K562 (cell line): ENCODE results near the gene ZC3H18.

Source experiments
- C11orf30 ChIP-seq: fragments of 450-650 bp; IDR thresholded peaks from 2 replicates; pipeline ENCODE4 v1.6.1; 2016; ENCODE audit warnings: low read depth, mild to moderate bottlenecking
- EP300 ChIP-seq: IDR thresholded peaks from 2 replicates; pipeline ENCODE4 v1.6.1; 2012; ENCODE audit warnings: low read length, improper control_type of control experiment
- EZH2 ChIP-seq: IDR thresholded peaks from 2 replicates; pipeline ENCODE4 v1.6.1; 2012; ENCODE audit warnings: low read depth, mild to moderate bottlenecking, inconsistent platforms, low read length, borderline replicate concordance
- FOXA1 ChIP-seq: fragments of 450-650 bp; IDR thresholded peaks from 2 replicates; pipeline ENCODE4 v1.6.1; 2016; ENCODE audit warnings: mild to moderate bottlenecking, borderline replicate concordance
- GATA2 ChIP-seq: sonication (generic); formaldehyde crosslinking; IDR thresholded peaks from 2 replicates; pipeline ENCODE4 v1.4.0; 2020; ENCODE audit warnings: mild to moderate bottlenecking, missing genetic modification reagents
- MXI1 ChIP-seq: IDR thresholded peaks from 2 replicates; pipeline ENCODE4 v1.6.1; 2011; ENCODE audit warnings: low read depth, mild to moderate bottlenecking, improper control_type of control experiment, low read length
- NBN ChIP-seq: fragments of 450-650 bp; IDR thresholded peaks from 2 replicates; pipeline ENCODE4 v1.6.1; 2016; ENCODE audit warnings: low read depth, mild to moderate bottlenecking
- PHF20 ChIP-seq: fragments of 450-650 bp; IDR thresholded peaks from 2 replicates; pipeline ENCODE4 v1.6.1; 2018; ENCODE audit not compliant: partially characterized antibody
- STAT5B ChIP-seq: fragments of 250-450 bp; sonication (Bioruptor Pico); IDR thresholded peaks from 2 replicates; pipeline ENCODE4 v1.8.0; 2021; ENCODE audit warnings: mild to moderate bottlenecking, inconsistent platforms
- TEAD4 ChIP-seq, 2 experiments: sonication (generic) in 1 of 2; formaldehyde crosslinking in 1 of 2; IDR thresholded peaks; 2 replicates each; pipeline versions ENCODE4 v1.6.1 to v1.8.0; 2012 to 2022; ENCODE audit warnings: borderline replicate concordance in 1 of 2, inconsistent platforms in 1 of 2, low read length in 1 of 2, mild to moderate bottlenecking in 1 of 2, missing genetic modification reagents in 1 of 2
- ZNF146 ChIP-seq: IDR thresholded peaks from one replicate; pipeline ENCODE4 v1.6.1; 2018; ENCODE audit warnings: missing compliant biosample characterization; ENCODE audit not compliant: unreplicated experiment
- TF ChIP-seq, protein P1 (sequence below): fragments of 450-650 bp; IDR thresholded peaks from 2 replicates; pipeline ENCODE4 v1.6.1; 2016; ENCODE audit warnings: borderline replicate concordance
- TF ChIP-seq, protein P2 (sequence below), 3 experiments: IDR thresholded peaks in 2 of 3; conservative IDR thresholded peaks in 1 of 3; 2 replicates each; pipeline ENCODE4 v1.5.1; 2011 to 2012; ENCODE audit warnings: low read length in 3 of 3, mild to moderate bottlenecking in 3 of 3, control low read depth in 2 of 3, improper control_type of control experiment in 1 of 3, inconsistent platforms in 1 of 3, low read depth in 1 of 3, mixed read lengths in 1 of 3, moderate library complexity in 1 of 3; ENCODE audit not compliant: insufficient read depth in 2 of 3
- TF ChIP-seq, protein P3 (sequence below): fragments of 450-650 bp; IDR thresholded peaks from 2 replicates; pipeline ENCODE4 v1.6.1; 2016; ENCODE audit warnings: mild to moderate bottlenecking, moderate library complexity

DNA sequence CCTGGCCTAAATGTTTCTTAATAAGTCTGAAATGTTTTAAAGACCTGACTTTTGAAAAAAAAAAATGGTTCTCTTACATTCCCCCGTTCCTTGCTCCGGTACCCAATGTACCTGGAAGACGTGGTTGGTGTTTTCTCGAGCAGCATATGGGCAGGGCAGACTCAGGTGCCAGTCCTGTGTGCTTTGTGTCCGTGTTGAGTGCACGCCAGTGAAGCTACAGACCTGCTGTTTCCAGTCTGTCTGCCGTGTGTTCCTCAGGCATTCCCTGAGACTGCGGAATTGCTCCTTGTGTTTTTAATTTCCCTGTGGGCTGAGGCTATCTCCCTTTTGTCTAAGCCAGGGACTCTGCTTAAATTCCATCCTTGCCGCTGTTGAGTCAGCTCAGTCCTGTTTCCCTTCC, 56.4 kb downstream of the ZC3H18 start:
- TF ChIP-seq PHF20 (no peak), FOXA1 (no peak), NBN (no peak), GATA2 (CRISPR knock-in tag) (no peak), ZNF146 (CRISPR knock-in tag) (no peak), EP300 (no peak), MXI1 (no peak), STAT5B (CRISPR knock-in tag) (no peak), TEAD4 (IDR thresholded peaks at IDR 0.05; ENCODE audit: low read length) (no peak), TEAD4 (CRISPR knock-in tag; IDR thresholded peaks at IDR 0.05; ENCODE audit: borderline replicate concordance) (no peak), EZH2 (no peak), C11orf30 (no peak)
- TF ChIP-seq, protein P1, sequence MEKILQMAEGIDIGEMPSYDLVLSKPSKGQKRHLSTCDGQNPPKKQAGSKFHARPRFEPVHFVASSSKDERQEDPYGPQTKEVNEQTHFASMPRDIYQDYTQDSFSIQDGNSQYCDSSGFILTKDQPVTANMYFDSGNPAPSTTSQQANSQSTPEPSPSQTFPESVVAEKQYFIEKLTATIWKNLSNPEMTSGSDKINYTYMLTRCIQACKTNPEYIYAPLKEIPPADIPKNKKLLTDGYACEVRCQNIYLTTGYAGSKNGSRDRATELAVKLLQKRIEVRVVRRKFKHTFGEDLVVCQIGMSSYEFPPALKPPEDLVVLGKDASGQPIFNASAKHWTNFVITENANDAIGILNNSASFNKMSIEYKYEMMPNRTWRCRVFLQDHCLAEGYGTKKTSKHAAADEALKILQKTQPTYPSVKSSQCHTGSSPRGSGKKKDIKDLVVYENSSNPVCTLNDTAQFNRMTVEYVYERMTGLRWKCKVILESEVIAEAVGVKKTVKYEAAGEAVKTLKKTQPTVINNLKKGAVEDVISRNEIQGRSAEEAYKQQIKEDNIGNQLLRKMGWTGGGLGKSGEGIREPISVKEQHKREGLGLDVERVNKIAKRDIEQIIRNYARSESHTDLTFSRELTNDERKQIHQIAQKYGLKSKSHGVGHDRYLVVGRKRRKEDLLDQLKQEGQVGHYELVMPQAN = no peak
- TF ChIP-seq, protein P2, sequence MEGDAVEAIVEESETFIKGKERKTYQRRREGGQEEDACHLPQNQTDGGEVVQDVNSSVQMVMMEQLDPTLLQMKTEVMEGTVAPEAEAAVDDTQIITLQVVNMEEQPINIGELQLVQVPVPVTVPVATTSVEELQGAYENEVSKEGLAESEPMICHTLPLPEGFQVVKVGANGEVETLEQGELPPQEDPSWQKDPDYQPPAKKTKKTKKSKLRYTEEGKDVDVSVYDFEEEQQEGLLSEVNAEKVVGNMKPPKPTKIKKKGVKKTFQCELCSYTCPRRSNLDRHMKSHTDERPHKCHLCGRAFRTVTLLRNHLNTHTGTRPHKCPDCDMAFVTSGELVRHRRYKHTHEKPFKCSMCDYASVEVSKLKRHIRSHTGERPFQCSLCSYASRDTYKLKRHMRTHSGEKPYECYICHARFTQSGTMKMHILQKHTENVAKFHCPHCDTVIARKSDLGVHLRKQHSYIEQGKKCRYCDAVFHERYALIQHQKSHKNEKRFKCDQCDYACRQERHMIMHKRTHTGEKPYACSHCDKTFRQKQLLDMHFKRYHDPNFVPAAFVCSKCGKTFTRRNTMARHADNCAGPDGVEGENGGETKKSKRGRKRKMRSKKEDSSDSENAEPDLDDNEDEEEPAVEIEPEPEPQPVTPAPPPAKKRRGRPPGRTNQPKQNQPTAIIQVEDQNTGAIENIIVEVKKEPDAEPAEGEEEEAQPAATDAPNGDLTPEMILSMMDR (IDR thresholded peaks at IDR 0.05 in 2 of 3, conservative IDR thresholded peaks at IDR 0.05 in 1 of 3; ENCODE audit: insufficient read depth in 2 of 3, low read depth in 1 of 3, low read length in 3 of 3) = no peak
- TF ChIP-seq, protein P3, sequence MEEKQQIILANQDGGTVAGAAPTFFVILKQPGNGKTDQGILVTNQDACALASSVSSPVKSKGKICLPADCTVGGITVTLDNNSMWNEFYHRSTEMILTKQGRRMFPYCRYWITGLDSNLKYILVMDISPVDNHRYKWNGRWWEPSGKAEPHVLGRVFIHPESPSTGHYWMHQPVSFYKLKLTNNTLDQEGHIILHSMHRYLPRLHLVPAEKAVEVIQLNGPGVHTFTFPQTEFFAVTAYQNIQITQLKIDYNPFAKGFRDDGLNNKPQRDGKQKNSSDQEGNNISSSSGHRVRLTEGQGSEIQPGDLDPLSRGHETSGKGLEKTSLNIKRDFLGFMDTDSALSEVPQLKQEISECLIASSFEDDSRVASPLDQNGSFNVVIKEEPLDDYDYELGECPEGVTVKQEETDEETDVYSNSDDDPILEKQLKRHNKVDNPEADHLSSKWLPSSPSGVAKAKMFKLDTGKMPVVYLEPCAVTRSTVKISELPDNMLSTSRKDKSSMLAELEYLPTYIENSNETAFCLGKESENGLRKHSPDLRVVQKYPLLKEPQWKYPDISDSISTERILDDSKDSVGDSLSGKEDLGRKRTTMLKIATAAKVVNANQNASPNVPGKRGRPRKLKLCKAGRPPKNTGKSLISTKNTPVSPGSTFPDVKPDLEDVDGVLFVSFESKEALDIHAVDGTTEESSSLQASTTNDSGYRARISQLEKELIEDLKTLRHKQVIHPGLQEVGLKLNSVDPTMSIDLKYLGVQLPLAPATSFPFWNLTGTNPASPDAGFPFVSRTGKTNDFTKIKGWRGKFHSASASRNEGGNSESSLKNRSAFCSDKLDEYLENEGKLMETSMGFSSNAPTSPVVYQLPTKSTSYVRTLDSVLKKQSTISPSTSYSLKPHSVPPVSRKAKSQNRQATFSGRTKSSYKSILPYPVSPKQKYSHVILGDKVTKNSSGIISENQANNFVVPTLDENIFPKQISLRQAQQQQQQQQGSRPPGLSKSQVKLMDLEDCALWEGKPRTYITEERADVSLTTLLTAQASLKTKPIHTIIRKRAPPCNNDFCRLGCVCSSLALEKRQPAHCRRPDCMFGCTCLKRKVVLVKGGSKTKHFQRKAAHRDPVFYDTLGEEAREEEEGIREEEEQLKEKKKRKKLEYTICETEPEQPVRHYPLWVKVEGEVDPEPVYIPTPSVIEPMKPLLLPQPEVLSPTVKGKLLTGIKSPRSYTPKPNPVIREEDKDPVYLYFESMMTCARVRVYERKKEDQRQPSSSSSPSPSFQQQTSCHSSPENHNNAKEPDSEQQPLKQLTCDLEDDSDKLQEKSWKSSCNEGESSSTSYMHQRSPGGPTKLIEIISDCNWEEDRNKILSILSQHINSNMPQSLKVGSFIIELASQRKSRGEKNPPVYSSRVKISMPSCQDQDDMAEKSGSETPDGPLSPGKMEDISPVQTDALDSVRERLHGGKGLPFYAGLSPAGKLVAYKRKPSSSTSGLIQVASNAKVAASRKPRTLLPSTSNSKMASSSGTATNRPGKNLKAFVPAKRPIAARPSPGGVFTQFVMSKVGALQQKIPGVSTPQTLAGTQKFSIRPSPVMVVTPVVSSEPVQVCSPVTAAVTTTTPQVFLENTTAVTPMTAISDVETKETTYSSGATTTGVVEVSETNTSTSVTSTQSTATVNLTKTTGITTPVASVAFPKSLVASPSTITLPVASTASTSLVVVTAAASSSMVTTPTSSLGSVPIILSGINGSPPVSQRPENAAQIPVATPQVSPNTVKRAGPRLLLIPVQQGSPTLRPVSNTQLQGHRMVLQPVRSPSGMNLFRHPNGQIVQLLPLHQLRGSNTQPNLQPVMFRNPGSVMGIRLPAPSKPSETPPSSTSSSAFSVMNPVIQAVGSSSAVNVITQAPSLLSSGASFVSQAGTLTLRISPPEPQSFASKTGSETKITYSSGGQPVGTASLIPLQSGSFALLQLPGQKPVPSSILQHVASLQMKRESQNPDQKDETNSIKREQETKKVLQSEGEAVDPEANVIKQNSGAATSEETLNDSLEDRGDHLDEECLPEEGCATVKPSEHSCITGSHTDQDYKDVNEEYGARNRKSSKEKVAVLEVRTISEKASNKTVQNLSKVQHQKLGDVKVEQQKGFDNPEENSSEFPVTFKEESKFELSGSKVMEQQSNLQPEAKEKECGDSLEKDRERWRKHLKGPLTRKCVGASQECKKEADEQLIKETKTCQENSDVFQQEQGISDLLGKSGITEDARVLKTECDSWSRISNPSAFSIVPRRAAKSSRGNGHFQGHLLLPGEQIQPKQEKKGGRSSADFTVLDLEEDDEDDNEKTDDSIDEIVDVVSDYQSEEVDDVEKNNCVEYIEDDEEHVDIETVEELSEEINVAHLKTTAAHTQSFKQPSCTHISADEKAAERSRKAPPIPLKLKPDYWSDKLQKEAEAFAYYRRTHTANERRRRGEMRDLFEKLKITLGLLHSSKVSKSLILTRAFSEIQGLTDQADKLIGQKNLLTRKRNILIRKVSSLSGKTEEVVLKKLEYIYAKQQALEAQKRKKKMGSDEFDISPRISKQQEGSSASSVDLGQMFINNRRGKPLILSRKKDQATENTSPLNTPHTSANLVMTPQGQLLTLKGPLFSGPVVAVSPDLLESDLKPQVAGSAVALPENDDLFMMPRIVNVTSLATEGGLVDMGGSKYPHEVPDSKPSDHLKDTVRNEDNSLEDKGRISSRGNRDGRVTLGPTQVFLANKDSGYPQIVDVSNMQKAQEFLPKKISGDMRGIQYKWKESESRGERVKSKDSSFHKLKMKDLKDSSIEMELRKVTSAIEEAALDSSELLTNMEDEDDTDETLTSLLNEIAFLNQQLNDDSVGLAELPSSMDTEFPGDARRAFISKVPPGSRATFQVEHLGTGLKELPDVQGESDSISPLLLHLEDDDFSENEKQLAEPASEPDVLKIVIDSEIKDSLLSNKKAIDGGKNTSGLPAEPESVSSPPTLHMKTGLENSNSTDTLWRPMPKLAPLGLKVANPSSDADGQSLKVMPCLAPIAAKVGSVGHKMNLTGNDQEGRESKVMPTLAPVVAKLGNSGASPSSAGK = no peak
